B cell (primary cell): Measurements from ENCODE around the gene PARD6G.

Source experiments
- EZH2 ChIP-seq: IDR thresholded peaks from 2 replicates; pipeline ENCODE4 v1.6.1; 2012; ENCODE audit warnings: borderline replicate concordance, low read depth, mild to moderate bottlenecking, moderate library complexity, low read length; ENCODE audit not compliant: insufficient read depth, poor library complexity, severe bottlenecking
- TF ChIP-seq, protein P1 (sequence below): fragments of 200-600 bp; IDR thresholded peaks from one replicate; pipeline ENCODE4 v1.8.0; 2022; ENCODE audit warnings: antibody characterized with exemption, mild to moderate bottlenecking

DNA sequence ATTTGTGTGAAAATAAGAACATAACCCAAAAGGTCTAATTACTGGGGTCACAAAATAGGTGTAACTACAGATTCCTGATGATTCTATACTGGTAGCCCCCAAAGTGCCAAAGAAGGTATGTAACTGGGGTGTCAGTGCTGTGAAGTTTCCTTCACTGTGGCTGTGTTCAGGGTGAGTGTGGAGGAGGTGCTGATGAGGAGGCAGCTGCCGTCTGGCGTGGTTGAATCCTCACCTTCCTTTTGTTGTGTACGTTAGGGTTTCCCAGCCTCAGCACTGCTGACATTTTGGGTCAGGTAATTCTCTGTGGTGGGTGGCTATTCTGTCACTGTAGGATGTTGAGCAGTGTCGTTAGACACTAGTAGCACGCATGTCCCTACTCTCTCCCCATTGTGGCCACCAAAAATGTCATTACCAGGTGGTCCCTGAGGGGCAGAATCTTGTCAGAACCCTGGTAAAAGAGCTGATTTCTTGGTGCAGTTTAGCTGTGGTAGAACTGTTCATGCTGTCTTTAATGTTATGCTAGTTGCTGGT, 106.8 kb downstream of the PARD6G start:
- TF ChIP-seq, protein P1, sequence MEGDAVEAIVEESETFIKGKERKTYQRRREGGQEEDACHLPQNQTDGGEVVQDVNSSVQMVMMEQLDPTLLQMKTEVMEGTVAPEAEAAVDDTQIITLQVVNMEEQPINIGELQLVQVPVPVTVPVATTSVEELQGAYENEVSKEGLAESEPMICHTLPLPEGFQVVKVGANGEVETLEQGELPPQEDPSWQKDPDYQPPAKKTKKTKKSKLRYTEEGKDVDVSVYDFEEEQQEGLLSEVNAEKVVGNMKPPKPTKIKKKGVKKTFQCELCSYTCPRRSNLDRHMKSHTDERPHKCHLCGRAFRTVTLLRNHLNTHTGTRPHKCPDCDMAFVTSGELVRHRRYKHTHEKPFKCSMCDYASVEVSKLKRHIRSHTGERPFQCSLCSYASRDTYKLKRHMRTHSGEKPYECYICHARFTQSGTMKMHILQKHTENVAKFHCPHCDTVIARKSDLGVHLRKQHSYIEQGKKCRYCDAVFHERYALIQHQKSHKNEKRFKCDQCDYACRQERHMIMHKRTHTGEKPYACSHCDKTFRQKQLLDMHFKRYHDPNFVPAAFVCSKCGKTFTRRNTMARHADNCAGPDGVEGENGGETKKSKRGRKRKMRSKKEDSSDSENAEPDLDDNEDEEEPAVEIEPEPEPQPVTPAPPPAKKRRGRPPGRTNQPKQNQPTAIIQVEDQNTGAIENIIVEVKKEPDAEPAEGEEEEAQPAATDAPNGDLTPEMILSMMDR: no peak
- TF ChIP-seq EZH2: no peak
